Adipose tissue (tissue), 3 donors: ENCODE measurements around the gene SDCBP2. TPM values are rescaled to one million over a fixed set of nuclear protein-coding genes. Genes with fewer than 3 reads are reported as not detected.

Experiments
- H3K27ac ChIP-seq: one replicate; pipeline ENCODE4 v1.5.1; 2013; ENCODE audit warnings: low read depth, low read length
- WGBS, 3 donors: extraction: QIAGEN DNeasy Blood & Tissue Kit; methylation state at CpG; one replicate each; pipeline ENCODE4 v1.1.7; 2013; 5-methylcytosine and 5-hydroxymethylcytosine counted together
- polyA plus RNA-seq, 3 donors: library from polyadenylated mRNA; stranded (reverse); fragments of 200-250 nt; gene quantifications; one replicate each; pipeline ENCODE4 v1.2.3, GENCODE V29; 2013
- donor health status: healthy with polysubstance abuse.
- donor health status: Bipolar disorder and iron deficiency.
- donor health status: healthy.

The SDCBP2 gene
- polyA plus RNA-seq, 3 donors: 5.6 to 29.8 (median 15.4) TPM

DNA sequence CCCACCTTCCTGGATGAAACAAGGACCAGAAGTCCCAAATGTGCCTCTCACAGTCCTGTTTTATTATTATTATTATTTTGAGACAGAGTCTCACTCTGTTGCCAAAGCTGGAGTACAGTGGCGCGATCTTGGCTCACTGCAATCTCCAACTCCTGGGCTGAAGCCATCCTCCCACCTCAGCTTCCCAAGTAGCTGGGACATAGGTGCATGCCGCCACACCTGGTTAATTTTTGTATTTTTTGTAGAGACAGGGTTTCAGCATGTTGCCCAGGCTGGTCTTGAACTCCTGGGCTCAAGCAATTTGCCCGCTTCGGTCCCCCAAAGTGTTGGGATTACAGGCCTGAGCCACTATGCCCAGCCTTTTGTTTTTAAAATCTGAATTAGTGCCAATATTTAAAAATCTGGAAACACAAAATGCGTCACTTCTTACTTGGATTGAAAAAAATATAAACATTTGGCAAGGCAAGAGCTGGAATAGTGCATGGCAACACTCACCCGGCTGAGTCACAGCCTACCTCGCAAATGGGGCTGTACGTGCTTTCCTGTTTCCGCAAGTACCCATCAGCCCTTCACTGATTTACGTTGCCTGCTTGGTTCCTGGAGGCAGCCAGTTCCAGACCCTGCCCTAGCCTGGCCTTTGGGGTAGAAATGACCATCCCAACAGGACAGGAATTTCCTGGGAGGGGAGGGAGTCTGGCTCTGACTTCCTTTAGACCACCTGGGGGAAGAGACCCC is 6.3 kb downstream of the SDCBP2 start:
- H3K27ac ChIP-seq: no peak overlapping the region
- WGBS, 3 donors: 50 to 83% (median 53%) methylated on average over 11 of the region's 11 CpGs

DNA sequence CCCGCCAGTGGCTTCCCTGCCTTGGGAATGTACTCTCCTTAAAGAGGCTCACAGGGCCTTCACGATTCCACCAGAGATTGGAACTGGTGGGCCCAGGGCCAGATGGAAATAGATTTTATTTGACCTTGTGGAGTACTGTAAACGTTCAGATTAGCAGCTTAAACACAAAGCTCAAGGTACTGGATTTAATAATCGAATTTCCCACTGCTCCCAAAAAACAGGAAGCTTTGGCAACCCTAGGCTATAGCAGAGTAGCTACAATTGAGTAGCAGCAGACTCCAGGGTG is 7.3 kb downstream of the SDCBP2 start:
- no peak overlapping the region for H3K27ac ChIP-seq
- 30 to 57% (median 56%) methylated on average over 4 of the region's 4 CpGs for WGBS, 3 donors

DNA sequence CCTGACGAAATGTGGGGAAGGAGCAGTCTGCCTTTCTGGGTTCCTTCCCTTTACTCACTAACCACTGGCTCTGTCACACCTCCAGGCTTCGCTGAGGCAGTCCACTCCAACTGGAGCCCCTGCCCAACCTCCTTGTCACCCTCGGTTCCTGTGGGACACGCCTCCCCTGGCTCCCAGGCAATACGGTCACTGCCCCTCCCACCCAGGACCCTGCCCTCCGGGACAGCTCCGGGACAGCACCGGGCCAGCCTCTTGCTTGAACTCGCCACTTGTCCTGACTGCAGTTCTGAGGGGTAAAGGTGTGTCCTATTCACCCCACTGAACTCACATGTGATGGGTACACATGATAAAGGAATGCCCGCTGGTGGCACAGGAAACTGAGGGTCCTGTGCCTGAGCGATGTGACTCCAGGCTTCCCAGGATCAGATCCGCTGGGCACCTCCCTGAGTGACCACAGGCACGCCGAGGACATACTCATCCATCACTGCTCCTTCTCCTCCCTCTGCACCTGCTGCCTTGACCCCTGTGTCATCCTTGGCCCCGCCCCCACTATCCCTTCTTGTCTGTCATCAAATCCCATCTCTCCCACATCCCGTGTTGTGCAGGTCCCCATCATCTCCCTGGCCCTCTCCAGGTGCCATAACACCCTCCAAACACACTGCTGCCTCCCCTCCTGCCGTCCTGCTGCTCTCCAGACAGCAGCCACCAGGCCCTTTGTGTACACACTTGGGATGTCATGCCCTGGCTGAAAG is 7.9 kb downstream of the SDCBP2 start:
- 70 to 79% (median 79%) methylated on average over 17 of the region's 17 CpGs for whole genome bisulfite sequencing, 3 donors
- H3K27ac ChIP-seq: no peak overlapping the region

DNA sequence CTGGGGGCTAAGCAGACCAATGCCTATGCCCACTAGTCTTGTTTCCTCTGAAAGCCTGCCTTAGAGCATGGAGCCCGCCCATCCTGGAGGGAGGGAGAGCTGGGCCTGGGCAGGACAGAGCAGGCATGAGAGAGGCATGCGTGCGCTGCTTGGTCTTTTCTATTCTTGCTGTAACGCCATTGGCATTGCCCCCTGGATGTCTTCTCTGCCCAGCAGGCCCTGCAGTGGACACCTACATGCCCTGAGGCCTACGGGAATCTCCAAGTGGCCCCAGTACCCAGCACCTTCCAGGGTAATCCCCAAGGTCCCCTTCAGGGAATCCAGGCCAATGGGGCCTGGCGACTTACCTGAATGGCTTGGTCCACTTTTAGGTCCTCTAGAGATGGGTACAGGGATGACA is 8.9 kb downstream of the SDCBP2 start:
- WGBS, 3 donors: 94 to 97% (median 97%) methylated on average over 6 of the region's 6 CpGs
- no peak overlapping the region for H3K27ac ChIP-seq

DNA sequence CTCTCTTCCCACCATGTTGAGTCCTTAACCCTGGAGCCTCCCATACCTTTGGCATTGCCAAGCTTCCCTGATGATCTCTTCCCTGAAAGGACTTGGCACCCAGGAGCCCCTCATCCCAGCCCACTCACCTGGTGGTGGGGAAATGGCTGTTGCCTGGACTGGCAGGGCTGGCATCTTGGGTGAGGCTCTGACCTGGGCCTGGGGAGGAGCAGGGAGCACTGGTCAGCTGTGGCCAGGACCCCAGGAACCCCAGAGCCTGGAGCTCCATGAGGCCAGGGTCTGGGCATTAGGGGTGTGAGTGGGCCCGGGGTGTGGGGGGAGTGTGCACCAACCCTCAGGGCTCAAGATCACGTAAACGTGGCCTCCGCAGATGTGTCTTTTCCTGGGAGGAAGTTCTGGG is 9.5 kb downstream of the SDCBP2 start:
- WGBS, 3 donors: 72 to 96% (median 81%) methylated on average over 4 of the region's 4 CpGs
- no peak overlapping the region for H3K27ac ChIP-seq

DNA sequence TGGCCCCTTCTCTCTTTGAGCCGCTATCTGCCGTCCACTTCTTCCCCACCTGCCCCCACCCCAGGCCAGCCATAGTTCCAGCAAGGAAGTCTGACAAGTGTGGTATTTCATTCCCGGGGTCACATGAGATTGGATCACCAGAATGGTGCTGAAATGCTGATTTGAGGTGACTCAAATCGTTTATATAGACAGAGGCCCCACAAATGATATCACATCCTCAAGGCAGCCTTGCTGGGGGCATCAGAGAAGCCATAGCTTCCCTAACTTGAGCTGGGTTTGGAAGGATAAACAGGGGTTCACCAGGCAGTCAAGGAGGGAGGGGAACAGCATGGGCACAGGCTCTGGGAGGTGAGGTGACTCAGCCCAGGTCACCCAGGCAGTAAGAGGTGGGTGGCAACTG is 9.9 kb downstream of the SDCBP2 start:
- 75 to 88% (median 84%) methylated on average over 4 of the region's 4 CpGs for WGBS, 3 donors
- no peak overlapping the region for H3K27ac ChIP-seq

DNA sequence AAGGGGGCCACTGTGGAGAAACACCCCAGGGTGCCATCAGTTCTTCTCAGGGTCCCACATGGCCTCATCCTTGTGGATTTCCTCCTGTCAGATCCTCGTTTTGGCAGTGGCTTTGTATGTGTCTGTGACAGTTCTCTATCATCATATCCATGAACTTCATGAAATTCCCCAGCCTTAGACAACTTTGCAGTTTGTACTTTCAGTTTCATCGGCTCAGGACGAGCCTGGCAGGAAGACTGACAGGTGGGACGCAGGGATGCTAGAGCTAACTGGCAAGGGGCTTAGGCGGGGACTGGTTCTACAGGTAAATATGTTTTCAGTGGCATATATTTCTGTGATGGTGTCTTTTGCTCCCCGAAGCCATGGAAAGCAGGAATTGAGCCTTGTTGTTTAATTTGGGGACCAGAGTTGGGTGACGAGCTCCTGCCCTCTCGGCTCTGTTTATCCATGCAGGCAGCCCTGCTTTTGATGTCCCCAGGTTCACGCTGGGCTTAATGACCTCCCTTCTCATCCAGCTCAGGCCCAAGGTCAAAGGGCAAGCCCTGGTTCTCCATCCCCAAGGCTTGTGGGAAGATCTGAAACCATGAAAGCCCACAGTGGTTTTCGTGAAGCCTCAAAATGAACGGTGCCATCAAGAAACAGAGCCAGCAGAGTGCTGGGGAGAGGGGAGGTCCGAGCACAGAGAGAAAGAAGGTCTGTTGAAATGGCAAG is 11.2 kb downstream of the SDCBP2 start:
- H3K27ac ChIP-seq: no peak overlapping the region
- 49 to 61% (median 57%) methylated on average over 12 of the region's 12 CpGs for WGBS, 3 donors

DNA sequence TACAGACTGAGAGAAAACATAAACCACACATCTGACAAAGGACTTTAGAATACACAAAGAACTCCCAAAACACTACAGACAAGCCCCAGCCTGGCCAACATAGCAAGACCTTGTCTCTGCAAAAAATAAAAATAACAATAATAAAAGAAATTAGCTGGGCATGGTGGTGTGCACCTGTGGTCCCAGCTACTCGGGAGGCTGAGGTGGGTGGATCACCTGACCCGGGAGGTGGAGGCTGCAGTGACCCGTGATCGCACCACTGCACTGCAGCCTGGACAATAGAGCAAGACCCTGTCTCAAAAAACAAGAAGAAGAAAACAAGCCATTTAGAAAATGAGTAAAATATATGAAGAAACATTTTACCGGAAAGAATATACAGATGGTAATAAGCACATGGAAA is 13.1 kb downstream of the SDCBP2 start:
- 82 to 94% (median 87%) methylated on average over 5 of the region's 5 CpGs for WGBS, 3 donors
- H3K27ac ChIP-seq: no peak overlapping the region

DNA sequence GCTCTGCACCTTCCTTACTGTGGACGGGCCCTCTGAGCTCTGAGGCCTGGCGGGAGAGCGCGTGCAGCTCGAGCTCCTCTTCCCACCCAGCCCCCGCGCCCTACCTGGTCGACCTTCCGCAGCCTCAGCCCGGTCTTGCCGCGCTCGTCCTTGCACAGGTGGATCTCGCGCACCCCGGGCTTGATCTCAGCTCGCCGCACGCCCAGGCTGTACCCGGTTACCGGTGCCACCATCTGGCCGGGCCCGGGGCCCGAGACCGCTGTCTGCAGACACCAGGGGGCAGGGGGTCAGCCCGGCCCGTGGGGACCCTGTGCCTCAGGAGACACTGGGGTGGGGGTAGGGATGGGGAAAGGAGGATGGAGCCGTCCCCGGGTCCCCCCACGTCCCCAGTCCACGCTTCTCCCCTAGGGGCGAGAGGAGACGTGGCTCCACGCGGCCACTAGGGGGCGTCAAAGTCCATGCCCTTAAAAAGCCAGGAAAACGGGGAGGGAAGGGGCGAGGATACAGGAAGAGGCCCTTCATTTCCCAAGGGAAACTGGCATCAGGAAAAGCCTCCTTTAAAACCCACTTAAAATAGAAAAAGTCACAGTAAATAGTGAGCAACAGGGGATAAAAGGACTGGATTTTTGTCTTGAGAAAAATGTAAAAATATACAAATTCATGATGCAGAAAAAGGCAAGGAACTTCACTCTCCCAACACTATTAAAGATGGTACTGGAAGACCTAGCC is 15.5 kb downstream of the SDCBP2 start:
- WGBS, 3 donors: 17 to 32% (median 28%) methylated on average over 34 to 38 of the region's 38 CpGs
- no peak overlapping the region for H3K27ac ChIP-seq

DNA sequence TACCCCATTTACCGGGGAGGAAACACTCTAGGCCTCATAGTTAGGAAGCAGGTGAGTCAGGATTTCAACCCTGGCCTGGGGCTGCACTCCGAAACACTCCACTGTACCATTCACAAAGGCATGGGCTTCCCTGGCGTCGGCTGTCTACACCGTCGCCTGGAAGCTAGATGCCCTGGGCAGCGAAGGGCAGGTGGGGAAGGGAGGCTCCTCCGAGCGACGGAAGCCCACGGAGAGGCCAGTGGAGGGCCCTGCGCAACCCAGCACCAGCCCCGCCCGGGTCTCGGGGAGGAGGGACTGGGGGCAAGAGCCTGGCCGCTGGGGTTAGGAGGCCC is 16.1 kb downstream of the SDCBP2 start:
- no peak overlapping the region for H3K27ac ChIP-seq
- WGBS, 3 donors: 78 to 80% (median 80%) methylated on average over 15 to 16 of the region's 16 CpGs

DNA sequence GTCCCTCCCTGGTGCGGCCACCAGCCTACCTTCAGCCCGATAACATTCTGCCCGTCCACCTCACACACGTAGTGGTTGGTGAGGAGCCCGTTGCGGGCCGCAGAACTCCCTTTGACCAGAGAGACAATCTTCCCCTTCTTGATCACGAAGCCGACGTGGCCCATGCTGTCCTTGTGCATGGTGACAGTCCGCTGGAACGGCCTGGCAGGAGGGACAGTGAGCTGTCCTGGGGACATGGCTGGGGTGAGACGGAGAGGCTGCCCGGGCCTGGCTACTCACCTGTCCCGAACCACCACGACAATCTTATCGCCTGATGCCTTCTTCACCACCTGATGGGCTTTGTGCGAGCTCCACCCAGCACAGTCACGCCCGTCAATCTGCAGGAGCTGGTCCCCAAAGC is 16.6 kb downstream of the SDCBP2 start:
- H3K27ac ChIP-seq: no peak overlapping the region

DNA sequence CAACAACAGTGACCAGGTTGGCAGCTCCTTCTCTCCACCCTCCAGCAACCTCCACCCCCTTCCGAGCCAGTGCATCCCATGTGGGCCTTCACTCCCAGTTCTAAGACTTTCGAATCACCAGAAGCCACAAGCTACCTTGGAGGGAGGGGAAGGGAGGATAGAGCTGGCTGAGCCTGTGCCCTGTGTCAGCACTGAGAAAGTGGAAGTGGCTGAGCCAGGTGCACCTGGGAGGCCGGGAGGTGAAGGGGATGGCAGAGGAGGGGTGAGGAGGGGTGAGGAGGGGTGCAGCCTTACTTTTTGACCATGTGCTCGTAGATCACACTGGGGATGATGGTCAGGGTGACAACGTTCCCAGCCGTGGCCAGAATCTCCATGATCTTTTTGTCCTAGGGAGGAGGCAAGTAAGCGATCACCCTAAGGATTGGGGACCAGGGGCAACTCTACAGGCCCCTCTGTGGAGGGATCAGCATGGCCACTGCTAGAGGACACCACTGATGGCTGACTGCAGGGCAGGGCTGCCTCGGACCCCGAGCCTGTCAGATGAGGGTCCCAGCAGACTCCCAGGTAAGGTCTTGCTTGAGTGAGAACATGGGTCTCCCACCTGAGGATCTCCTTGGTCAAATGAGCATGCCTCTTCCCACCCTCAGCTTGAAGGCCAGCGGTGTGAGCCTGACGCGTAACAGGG is 18.3 kb downstream of the SDCBP2 start:
- WGBS, 3 donors: 86 to 87% (median 86%) methylated on average over 12 of the region's 12 CpGs

More for the DNA sequence above, 16.6 kb downstream of the SDCBP2 start:
- 90 to 97% (median 94%) methylated on average over 20 of the region's 20 CpGs for WGBS, 3 donors

DNA sequence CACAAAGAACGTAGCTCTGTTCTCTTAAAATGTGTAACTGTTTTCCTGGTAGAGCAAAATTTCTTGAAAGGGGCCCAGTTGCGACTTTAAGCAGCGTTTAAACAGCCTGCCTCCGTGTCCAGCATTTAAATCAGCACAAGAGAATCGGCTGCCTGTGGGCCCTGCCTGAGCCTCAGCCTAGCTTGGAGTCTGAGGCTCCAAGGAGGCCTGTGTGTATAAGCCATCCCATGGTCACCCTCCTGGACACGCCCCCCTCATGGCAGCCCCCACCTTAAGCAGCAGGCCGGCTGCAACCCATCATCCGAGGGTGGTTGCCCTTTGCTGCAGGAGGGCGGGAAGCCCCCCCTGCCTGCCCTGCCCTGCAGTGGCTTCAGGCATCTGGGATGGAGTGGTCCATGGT is 18.9 kb downstream of the SDCBP2 start:
- no peak overlapping the region for H3K27ac ChIP-seq
- 63 to 80% (median 66%) methylated on average over 9 of the region's 9 CpGs for WGBS, 3 donors

More for the DNA sequence above, 18.3 kb downstream of the SDCBP2 start:
- no peak overlapping the region for H3K27ac ChIP-seq

DNA sequence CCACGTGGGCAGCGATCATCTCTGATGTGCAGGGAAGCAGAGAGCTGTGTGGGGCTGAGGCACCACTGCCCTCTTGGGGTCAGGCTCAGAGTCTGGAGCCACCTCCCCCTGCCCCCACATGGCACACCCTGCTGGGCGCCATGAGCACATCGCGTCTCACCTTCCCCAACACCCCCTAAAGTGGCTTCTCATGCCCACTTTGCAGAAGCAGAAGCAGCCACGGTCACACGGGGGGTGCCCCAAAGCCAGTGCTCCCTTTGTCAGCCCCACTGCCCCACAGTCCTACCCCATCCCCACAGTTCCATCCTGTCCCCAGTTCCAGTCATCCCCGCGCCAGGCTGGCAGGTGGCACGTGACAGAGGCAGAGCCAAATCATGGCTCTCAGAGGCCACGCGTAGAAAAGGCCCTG is 19.5 kb downstream of the SDCBP2 start:
- no peak overlapping the region for H3K27ac ChIP-seq
- 90 to 91% (median 90%) methylated on average over 12 of the region's 12 CpGs for WGBS, 3 donors

DNA sequence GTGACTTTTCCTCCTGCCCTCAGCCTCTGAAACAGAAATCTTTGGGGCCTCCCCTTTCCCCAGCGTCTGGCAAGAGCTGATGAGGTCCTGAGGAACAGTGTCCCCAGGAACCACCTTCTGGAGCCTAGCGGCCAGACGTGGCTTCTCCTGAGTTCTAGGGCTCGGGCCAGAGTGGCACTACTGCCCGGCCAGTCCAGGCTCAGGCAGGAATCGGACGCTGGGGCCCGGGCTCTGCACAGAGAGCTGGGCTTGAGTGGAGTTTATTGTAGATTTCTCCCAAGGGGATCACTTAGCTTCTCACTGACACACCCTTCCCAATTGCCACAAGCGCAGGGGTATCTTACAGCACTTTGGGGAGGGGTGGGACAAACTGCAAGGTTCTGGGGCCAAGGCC is 20.2 kb downstream of the SDCBP2 start:
- WGBS, 3 donors: 85 to 92% (median 87%) methylated on average over 9 of the region's 9 CpGs
- H3K27ac ChIP-seq: no peak overlapping the region

DNA sequence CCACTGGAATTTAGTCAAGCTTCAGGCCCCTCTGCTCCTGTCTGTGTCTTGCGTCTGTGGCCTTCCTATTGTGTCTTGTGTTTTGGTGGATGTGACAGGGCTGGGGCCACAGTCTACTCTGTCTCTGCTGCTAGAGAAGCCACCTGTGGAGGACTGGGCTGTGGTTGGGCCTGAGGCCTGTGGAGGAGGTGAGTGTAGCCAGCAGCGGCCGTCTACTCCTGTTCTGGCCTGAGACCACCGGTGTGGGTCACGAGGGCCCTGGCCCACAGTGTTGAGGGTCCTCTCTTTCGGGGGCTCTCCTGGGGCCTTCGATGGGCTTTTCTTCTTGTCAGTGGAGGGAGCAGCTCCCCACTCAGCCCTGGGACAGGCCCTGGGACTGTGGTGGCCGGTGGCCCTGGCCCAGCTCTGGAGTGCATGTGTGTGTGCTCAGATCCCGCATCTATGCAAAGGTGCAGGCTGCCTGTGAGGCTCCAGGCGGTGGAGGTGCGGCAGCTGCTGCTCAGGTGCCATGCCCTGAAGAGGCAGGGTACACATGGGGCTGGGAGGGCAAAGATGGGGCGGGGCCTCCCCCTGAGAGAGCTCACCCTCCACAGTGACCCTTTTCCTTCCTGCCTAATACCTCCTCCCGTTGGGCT is 20.8 kb downstream of the SDCBP2 start:
- 86 to 88% (median 86%) methylated on average over 13 of the region's 13 CpGs for WGBS, 3 donors
- no peak overlapping the region for H3K27ac ChIP-seq

DNA sequence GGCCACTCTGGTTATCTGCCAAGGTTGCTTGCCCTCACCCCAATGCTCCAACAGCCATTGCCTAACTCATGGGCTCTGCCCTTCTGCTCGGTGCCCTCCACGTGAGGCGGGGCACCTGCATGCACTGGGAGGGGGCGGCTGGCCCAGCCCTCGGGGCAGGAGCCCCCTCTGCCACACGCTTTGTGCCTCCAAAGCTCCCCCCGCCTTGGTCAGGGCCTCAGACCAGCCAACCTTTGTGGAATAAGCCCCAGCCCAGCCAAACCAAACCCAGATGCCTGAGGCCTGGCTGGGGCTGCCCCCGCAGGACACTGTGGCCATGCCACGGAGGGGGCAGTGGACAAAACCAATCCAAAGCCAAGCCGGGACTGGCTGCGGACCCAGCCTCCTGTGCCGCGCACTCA is 21.4 kb downstream of the SDCBP2 start:
- WGBS, 3 donors: 88 to 94% (median 94%) methylated on average over 13 of the region's 13 CpGs
- H3K27ac ChIP-seq: no peak overlapping the region

DNA sequence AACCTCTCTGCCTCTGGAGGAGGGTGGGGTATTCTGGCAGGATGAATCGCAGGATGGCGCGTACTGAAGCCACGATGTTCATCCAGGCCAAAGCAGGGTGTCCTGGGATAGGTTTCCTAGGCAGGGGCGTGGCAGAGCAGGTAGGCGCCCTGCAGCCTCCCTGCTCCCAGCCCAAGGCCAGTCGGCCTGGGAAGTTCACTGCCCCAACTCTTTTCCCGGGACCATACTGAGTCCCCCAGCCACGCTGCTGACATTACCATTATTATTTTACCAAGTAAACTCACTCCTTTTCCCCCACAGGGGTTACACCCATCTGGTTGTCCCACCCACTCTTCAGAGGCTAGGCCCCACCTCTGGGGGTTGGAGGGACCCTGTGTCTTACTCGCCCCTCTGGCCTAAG is 21.8 kb downstream of the SDCBP2 start:
- H3K27ac ChIP-seq: no peak overlapping the region
- 92 to 94% (median 92%) methylated on average over 10 of the region's 10 CpGs for WGBS, 3 donors
